ENCODE data around the gene NBPF12.
"Not testable (repeated sequence)": the region's sequence is repeated elsewhere in the genome, so short reads cannot be mapped to it uniquely, and the experiment has no call there.

Gene NBPF12

DNA sequence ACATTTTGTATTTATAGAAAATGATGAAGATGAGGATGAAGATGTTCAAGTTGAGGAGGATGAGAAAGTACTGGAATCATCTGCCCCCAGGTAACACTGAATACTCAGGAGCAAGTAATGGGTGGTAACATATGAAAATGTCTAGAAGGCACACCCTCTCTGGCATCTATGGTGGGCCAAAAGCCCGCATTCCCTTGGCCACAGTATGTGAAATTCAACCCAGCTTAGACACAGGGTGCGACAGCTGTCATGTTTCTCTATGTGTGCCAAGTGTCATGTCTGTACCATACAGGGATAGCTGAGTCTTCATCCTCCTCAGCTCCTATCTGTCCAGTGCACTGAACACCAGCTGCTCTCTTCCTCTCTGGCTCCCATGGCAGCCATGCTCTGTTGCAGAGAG is 26.2 kb downstream of the NBPF12 start:
- not testable (repeated sequence) for H3K36me3 ChIP-seq (ENCODE audit: control insufficient read depth, insufficient read depth, low read length); H3K56ac ChIP-seq (ENCODE audit: low read length); H3K18ac ChIP-seq (ENCODE audit: low read length); DNase-seq; H4K8ac ChIP-seq (ENCODE audit: low read depth, low read length); H2BK5ac ChIP-seq (ENCODE audit: low read length); H2BK120ac ChIP-seq (ENCODE audit: low read depth, low read length); H3K27ac ChIP-seq (ENCODE audit: low read depth, low read length); H3K79me1 ChIP-seq (ENCODE audit: low read length); H2AK5ac ChIP-seq (ENCODE audit: low read length); H3K4ac ChIP-seq (ENCODE audit: low read depth, low read length); H2BK15ac ChIP-seq (replicated peaks; ENCODE audit: low read depth); H3K4me1 ChIP-seq (ENCODE audit: control insufficient read depth, low read depth, low read length); H3K27me3 ChIP-seq (ENCODE audit: insufficient read depth, low read length, poor library complexity); H3K4me3 ChIP-seq (ENCODE audit: low read length); H3K23ac ChIP-seq (ENCODE audit: low read length); H3K4me2 ChIP-seq (ENCODE audit: low read length); H3K79me2 ChIP-seq (ENCODE audit: control insufficient read depth, insufficient read depth, low read length); H3K9ac ChIP-seq (ENCODE audit: low read length); H4K5ac ChIP-seq (ENCODE audit: low read length)
- no CpG with 5 or more reads among the region's 2 CpGs for WGBS (ENCODE audit: extremely low coverage, insufficient coverage, low lambda C conversion rate)

DNA sequence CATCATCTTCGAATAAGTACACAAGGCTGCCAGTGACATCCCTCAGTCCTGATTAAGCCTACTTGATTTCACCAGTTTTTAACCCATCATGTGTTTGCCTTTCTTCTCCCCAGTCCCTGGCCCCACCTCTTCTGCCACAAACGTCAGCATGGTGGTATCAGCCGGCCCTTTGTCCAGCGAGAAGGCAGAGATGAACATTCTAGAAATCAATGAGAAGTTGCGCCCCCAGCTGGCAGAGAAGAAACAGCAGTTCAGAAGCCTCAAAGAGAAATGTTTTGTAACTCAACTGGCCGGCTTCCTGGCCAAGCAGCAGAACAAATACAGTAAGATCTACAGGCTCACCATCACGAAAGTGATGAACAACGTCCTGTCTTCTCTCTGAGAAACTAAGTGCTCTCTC is 28.2 kb downstream of the NBPF12 start:
- not testable (repeated sequence) for H2BK5ac ChIP-seq (ENCODE audit: low read length); H3K4me2 ChIP-seq (ENCODE audit: low read length); H3K4ac ChIP-seq (ENCODE audit: low read depth, low read length); H3K18ac ChIP-seq (ENCODE audit: low read length); H3K4me1 ChIP-seq (ENCODE audit: control insufficient read depth, low read depth, low read length); H3K27me3 ChIP-seq (ENCODE audit: insufficient read depth, low read length, poor library complexity); H4K8ac ChIP-seq (ENCODE audit: low read depth, low read length); H2BK15ac ChIP-seq (replicated peaks; ENCODE audit: low read depth); H3K79me1 ChIP-seq (ENCODE audit: low read length); H3K27ac ChIP-seq (ENCODE audit: low read depth, low read length); H4K5ac ChIP-seq (ENCODE audit: low read length); H3K36me3 ChIP-seq (ENCODE audit: control insufficient read depth, insufficient read depth, low read length); H3K9ac ChIP-seq (ENCODE audit: low read length); H3K56ac ChIP-seq (ENCODE audit: low read length); H2AK5ac ChIP-seq (ENCODE audit: low read length); H2BK120ac ChIP-seq (ENCODE audit: low read depth, low read length); H3K79me2 ChIP-seq (ENCODE audit: control insufficient read depth, insufficient read depth, low read length); H3K23ac ChIP-seq (ENCODE audit: low read length); H3K4me3 ChIP-seq (ENCODE audit: low read length)
- WGBS (ENCODE audit: extremely low coverage, insufficient coverage, low lambda C conversion rate): no CpG with 5 or more reads among the region's 8 CpGs
- peak; percentile 5 for DNase-seq

DNA sequence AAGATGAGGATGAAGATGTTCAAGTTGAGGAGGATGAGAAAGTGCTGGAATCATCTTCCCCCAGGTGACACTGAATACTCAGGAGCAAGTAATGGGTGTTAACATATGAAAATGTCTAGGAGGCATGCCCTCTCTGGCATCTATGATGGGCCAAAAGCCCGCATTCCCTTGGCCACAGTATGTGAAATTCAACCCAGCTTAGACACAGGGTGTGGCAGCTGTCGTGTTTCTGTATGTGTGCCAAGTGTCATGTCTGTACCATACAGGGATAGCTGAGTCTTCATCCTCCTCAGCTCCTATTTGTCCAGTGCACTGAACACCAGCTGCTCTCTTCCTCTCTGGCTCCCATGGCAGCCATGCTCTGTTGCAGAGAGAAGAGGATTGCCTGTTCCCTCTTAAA is 32.5 kb downstream of the NBPF12 start:
- not testable (repeated sequence) for H4K8ac ChIP-seq (ENCODE audit: low read depth, low read length); DNase-seq; H3K4ac ChIP-seq (ENCODE audit: low read depth, low read length); H3K4me3 ChIP-seq (ENCODE audit: low read length); H3K23ac ChIP-seq (ENCODE audit: low read length); H2AK5ac ChIP-seq (ENCODE audit: low read length); H3K36me3 ChIP-seq (ENCODE audit: control insufficient read depth, insufficient read depth, low read length); H3K56ac ChIP-seq (ENCODE audit: low read length); H3K4me2 ChIP-seq (ENCODE audit: low read length); H3K9ac ChIP-seq (ENCODE audit: low read length); H2BK120ac ChIP-seq (ENCODE audit: low read depth, low read length); H2BK5ac ChIP-seq (ENCODE audit: low read length); H2BK15ac ChIP-seq (replicated peaks; ENCODE audit: low read depth); H3K4me1 ChIP-seq (ENCODE audit: control insufficient read depth, low read depth, low read length); H3K79me2 ChIP-seq (ENCODE audit: control insufficient read depth, insufficient read depth, low read length); H3K18ac ChIP-seq (ENCODE audit: low read length); H4K5ac ChIP-seq (ENCODE audit: low read length); H3K27ac ChIP-seq (ENCODE audit: low read depth, low read length); H3K79me1 ChIP-seq (ENCODE audit: low read length); H3K27me3 ChIP-seq (ENCODE audit: insufficient read depth, low read length, poor library complexity)
- no CpG with 5 or more reads among the region's 2 CpGs for WGBS (ENCODE audit: extremely low coverage, insufficient coverage, low lambda C conversion rate)

DNA sequence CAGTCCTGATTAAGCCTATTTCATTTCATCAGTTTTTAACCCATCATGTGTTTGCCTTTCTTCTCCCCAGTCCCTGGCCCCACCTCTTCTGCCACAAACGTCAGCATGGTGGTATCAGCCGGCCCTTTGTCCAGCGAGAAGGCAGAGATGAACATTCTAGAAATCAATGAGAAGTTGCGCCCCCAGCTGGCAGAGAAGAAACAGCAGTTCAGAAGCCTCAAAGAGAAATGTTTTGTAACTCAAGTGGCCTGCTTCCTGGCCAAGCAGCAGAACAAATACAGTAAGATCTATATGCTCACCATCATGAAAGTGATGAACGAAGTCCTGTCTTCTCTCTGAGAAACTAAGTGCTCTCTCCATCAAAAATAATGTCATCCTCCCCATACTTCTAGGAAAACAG is 34.6 kb downstream of the NBPF12 start:
- H4K5ac ChIP-seq (ENCODE audit: low read length); H3K56ac ChIP-seq (ENCODE audit: low read length); H4K8ac ChIP-seq (ENCODE audit: low read depth, low read length); H3K4me1 ChIP-seq (ENCODE audit: control insufficient read depth, low read depth, low read length); H3K23ac ChIP-seq (ENCODE audit: low read length); H2BK15ac ChIP-seq (replicated peaks; ENCODE audit: low read depth); H3K79me1 ChIP-seq (ENCODE audit: low read length); H2BK120ac ChIP-seq (ENCODE audit: low read depth, low read length); H3K4me3 ChIP-seq (ENCODE audit: low read length); H3K79me2 ChIP-seq (ENCODE audit: control insufficient read depth, insufficient read depth, low read length); H3K27me3 ChIP-seq (ENCODE audit: insufficient read depth, low read length, poor library complexity); H3K4me2 ChIP-seq (ENCODE audit: low read length); H3K9ac ChIP-seq (ENCODE audit: low read length); H3K4ac ChIP-seq (ENCODE audit: low read depth, low read length); DNase-seq; H2BK5ac ChIP-seq (ENCODE audit: low read length); H3K27ac ChIP-seq (ENCODE audit: low read depth, low read length); H2AK5ac ChIP-seq (ENCODE audit: low read length); H3K36me3 ChIP-seq (ENCODE audit: control insufficient read depth, insufficient read depth, low read length); H3K18ac ChIP-seq (ENCODE audit: low read length): not testable (repeated sequence)
- no CpG with 5 or more reads among the region's 5 CpGs for WGBS (ENCODE audit: extremely low coverage, insufficient coverage, low lambda C conversion rate)

DNA sequence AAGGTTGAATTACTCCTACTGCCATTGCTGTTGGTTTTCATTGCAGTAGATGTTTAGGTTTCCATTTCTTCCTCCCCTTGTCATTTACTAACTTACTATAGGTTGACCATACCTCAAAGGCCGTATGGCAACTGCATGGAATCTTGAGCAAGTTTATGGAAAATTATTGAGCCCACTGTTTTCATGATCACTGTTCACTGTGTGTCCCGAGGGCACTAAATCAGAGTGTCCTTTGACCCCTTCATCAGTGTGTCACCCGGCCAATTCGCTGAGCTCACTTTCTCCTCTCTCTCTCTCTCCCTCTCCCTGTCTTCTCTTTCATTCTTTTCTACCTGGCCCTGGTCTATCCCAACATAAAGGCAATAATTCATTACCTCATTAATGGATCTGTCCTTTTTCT is 47.7 kb downstream of the NBPF12 start:
- not testable (repeated sequence) for H2BK5ac ChIP-seq (ENCODE audit: low read length); H3K4ac ChIP-seq (ENCODE audit: low read depth, low read length); H3K79me1 ChIP-seq (ENCODE audit: low read length); H3K23ac ChIP-seq (ENCODE audit: low read length); H4K5ac ChIP-seq (ENCODE audit: low read length); H3K9ac ChIP-seq (ENCODE audit: low read length); H2BK120ac ChIP-seq (ENCODE audit: low read depth, low read length); H3K36me3 ChIP-seq (ENCODE audit: control insufficient read depth, insufficient read depth, low read length); H3K56ac ChIP-seq (ENCODE audit: low read length); H3K4me1 ChIP-seq (ENCODE audit: control insufficient read depth, low read depth, low read length); H3K27ac ChIP-seq (ENCODE audit: low read depth, low read length); H3K27me3 ChIP-seq (ENCODE audit: insufficient read depth, low read length, poor library complexity); H3K4me3 ChIP-seq (ENCODE audit: low read length); H3K18ac ChIP-seq (ENCODE audit: low read length); H3K4me2 ChIP-seq (ENCODE audit: low read length); H2AK5ac ChIP-seq (ENCODE audit: low read length); H4K8ac ChIP-seq (ENCODE audit: low read depth, low read length); H2BK15ac ChIP-seq (replicated peaks; ENCODE audit: low read depth); DNase-seq; H3K79me2 ChIP-seq (ENCODE audit: control insufficient read depth, insufficient read depth, low read length)
- WGBS (ENCODE audit: extremely low coverage, insufficient coverage, low lambda C conversion rate): no CpG with 5 or more reads among the region's 4 CpGs

DNA sequence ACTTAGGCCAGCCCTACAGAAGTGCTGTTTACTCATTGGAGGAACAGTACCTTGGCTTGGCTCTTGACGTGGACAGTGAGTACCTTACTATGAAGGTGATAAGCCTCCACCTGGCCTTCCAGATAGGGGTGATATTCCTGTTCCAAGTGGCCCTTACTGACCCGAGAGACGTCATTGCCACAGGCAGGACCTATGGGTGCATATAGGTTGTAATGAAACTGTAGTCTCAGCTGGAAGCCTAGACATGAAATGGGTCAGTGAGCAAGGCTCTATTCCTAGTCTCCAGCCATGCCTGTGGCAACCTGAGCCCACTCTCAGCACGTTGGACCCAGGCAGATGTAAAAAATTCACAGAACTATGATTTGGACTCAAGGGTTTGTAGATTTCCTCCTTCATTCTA is 48.3 kb downstream of the NBPF12 start:
- H3K79me1 ChIP-seq (ENCODE audit: low read length); H3K27ac ChIP-seq (ENCODE audit: low read depth, low read length); H3K27me3 ChIP-seq (ENCODE audit: insufficient read depth, low read length, poor library complexity); DNase-seq; H4K8ac ChIP-seq (ENCODE audit: low read depth, low read length); H3K56ac ChIP-seq (ENCODE audit: low read length); H3K9ac ChIP-seq (ENCODE audit: low read length); H3K4me3 ChIP-seq (ENCODE audit: low read length); H3K4ac ChIP-seq (ENCODE audit: low read depth, low read length); H3K36me3 ChIP-seq (ENCODE audit: control insufficient read depth, insufficient read depth, low read length); H2BK15ac ChIP-seq (replicated peaks; ENCODE audit: low read depth); H2AK5ac ChIP-seq (ENCODE audit: low read length); H3K18ac ChIP-seq (ENCODE audit: low read length); H2BK5ac ChIP-seq (ENCODE audit: low read length); H3K4me2 ChIP-seq (ENCODE audit: low read length); H2BK120ac ChIP-seq (ENCODE audit: low read depth, low read length); H4K5ac ChIP-seq (ENCODE audit: low read length); H3K4me1 ChIP-seq (ENCODE audit: control insufficient read depth, low read depth, low read length); H3K23ac ChIP-seq (ENCODE audit: low read length); H3K79me2 ChIP-seq (ENCODE audit: control insufficient read depth, insufficient read depth, low read length): not testable (repeated sequence)
- WGBS (ENCODE audit: extremely low coverage, insufficient coverage, low lambda C conversion rate): no CpG with 5 or more reads among the region's 4 CpGs
